Panc1 (cell line): Measurements from ENCODE around the gene ASTN2. TPM values are rescaled to one million over a fixed set of nuclear protein-coding genes. Genes with fewer than 3 reads are reported as not detected.

Experiments
- ATAC-seq: fragments of 200-7000 bp; cut with Tn5 transposase; 2 replicates; pipeline ENCODE4 v1.9.1; 2020; ENCODE audit warnings: mild to moderate bottlenecking, moderate library complexity
- BruUV-seq: library from RNA; stranded (reverse); fragments of 400-500 nt; replicated peaks from 2 replicates; lab custom pipeline; 2021; lab: Mats Ljungman, UMichigan
- CTCF ChIA-PET: fragments of 300-600 bp; sonication (Branson Sonifier 250); formaldehyde crosslinking; loops from one replicate; lab custom pipeline; 2022; ENCODE audit warnings: antibody characterized with exemption; lab: Charles Lee
- POLR2A ChIA-PET: fragments of 300-600 bp; sonication (Branson Sonifier 250); formaldehyde crosslinking; loops from one replicate; lab custom pipeline; 2022; ENCODE audit warnings: antibody characterized with exemption; lab: Charles Lee
- DNase-seq: peaks from one replicate; pipeline ENCODE4 v3.0.0-alpha.2; 2010; ENCODE audit warnings: low read depth, low spot score
- H3K27ac ChIP-seq: 2 replicates; pipeline ENCODE4 v1.5.1; 2011; ENCODE audit warnings: mild to moderate bottlenecking, low read length, inconsistent platforms
- H3K27me3 ChIP-seq: fragments of 200-500 bp; sonication (Bioruptor generic); 2 replicates; pipeline ENCODE4 v1.6.0; 2014; ENCODE audit warnings: low read length, inconsistent platforms; ENCODE audit not compliant: control insufficient read depth, insufficient read depth
- H3K36me3 ChIP-seq: fragments of 200-500 bp; sonication (Bioruptor generic); 2 replicates; pipeline ENCODE4 v1.5.1; 2014; ENCODE audit warnings: inconsistent platforms, mild to moderate bottlenecking, low read length, moderate library complexity; ENCODE audit not compliant: control insufficient read depth, insufficient read depth
- H3K4me1 ChIP-seq: 2 replicates; pipeline ENCODE4 v1.5.1; 2011; ENCODE audit warnings: inconsistent platforms, mild to moderate bottlenecking, low read length, moderate library complexity; ENCODE audit not compliant: control insufficient read depth, insufficient read depth
- H3K4me3 ChIP-seq, 2 experiments: 2 replicates each; pipeline ENCODE4 v1.5.1; 2011 to 2012; ENCODE audit warnings: low read depth in 2 of 2, low read length in 2 of 2, mild to moderate bottlenecking in 2 of 2, inconsistent platforms in 1 of 2, moderate library complexity in 1 of 2
- H3K9me3 ChIP-seq: fragments of 200-500 bp; sonication (Bioruptor generic); 2 replicates; pipeline ENCODE4 v1.5.1; 2014; ENCODE audit warnings: low read depth, mild to moderate bottlenecking, inconsistent platforms, low read length, moderate library complexity; ENCODE audit not compliant: control insufficient read depth, insufficient read depth
- CTCF ChIP-seq: fragments of 450-650 bp; IDR thresholded peaks from 2 replicates; pipeline ENCODE4 v1.5.1; 2017; ENCODE audit warnings: mild to moderate bottlenecking
- POLR2AphosphoS5 ChIP-seq: IDR thresholded peaks from 2 replicates; pipeline ENCODE4 v1.6.1; 2012; ENCODE audit warnings: mild to moderate bottlenecking, low read depth, low read length, moderate library complexity
- REST ChIP-seq, 2 experiments: IDR thresholded peaks; 2 replicates each; pipeline ENCODE4 v1.6.1; 2011 to 2012; ENCODE audit warnings: low read depth in 2 of 2, control low read depth in 1 of 2, low read length in 1 of 2, mild to moderate bottlenecking in 1 of 2, moderate library complexity in 1 of 2; ENCODE audit not compliant: insufficient read depth in 1 of 2
- SIN3A ChIP-seq: IDR thresholded peaks from 2 replicates; pipeline ENCODE4 v1.6.1; 2012; ENCODE audit warnings: low read depth, mild to moderate bottlenecking, low read length, moderate library complexity, borderline replicate concordance; ENCODE audit not compliant: insufficient read depth
- TCF7L2 ChIP-seq: IDR thresholded peaks from 2 replicates; pipeline ENCODE4 v1.6.1; 2011; ENCODE audit warnings: mild to moderate bottlenecking, low read depth, low read length, inconsistent platforms
- in situ Hi-C: cut with HindIII; loops from 2 replicates; pipeline ENCODE4 v1.10.0; 2016; ENCODE audit warnings: low sequenced_read_pairs, low pct_unique_long_range_greater_than_20kb
- intact Hi-C: fragments of 100-400 bp; cut with micrococcal nuclease; formaldehyde crosslinking; loops from one replicate; pipeline ENCODE4 v1.10.0; 2022; ENCODE audit not compliant: unreplicated experiment
- total RNA-seq: library from RNA; stranded (reverse); gene quantifications from one replicate; pipeline ENCODE4 v1.2.1, GENCODE V29; 2021; ENCODE audit not compliant: unreplicated experiment

ASTN2 gene
- total RNA-seq, 1 experiment from 2014 or later, result 3.9 TPM

- H3K36me3 ChIP-seq, result no peaks in the 10 kb centered on the region
- ChIA-PET POLR2A (no interaction called here), CTCF (no interaction called here)
- H3K27me3 ChIP-seq, result no peaks in the 10 kb centered on the region
- BruUV-seq, result no TSS peak
- intact Hi-C loops, result no loop called here
- no peaks in the 10 kb centered on the region for H3K4me1 ChIP-seq
- in situ Hi-C loops, result no loop called here
- H3K27ac ChIP-seq, result no peak overlapping the region
- TF ChIP-seq REST (IDR thresholded peaks at IDR 0.05; ENCODE audit: insufficient read depth in 1 of 2, low read depth in 2 of 2, low read length in 1 of 2), result no peak
- no peak for TF ChIP-seq POLR2AphosphoS5
- TF ChIP-seq TCF7L2, result no peak
- no peak for TF ChIP-seq CTCF
- no peak for TF ChIP-seq SIN3A
- no peak overlapping the region for H3K4me3 ChIP-seq
- ATAC-seq, result no peak
- no peaks in the 10 kb centered on the region for H3K9me3 ChIP-seq
- no peak for DNase-seq
Observed at GRCh38 chr9:117080765-117081390, 334.0 kb downstream of the ASTN2 start.

- Histone ChIP-seq H3K27ac (no peak overlapping the region), H3K4me3 (no peak overlapping the region), H3K27me3 (no peaks in the 10 kb centered on the region), H3K36me3 (no peaks in the 10 kb centered on the region), H3K9me3 (no peaks in the 10 kb centered on the region), H3K4me1 (no peaks in the 10 kb centered on the region)
- no peak for ATAC-seq
- TF ChIP-seq SIN3A (no peak), REST (IDR thresholded peaks at IDR 0.05; ENCODE audit: insufficient read depth in 1 of 2, low read depth in 2 of 2, low read length in 1 of 2) (no peak), CTCF (no peak), TCF7L2 (no peak), POLR2AphosphoS5 (no peak)
- BruUV-seq, result no TSS peak
- ChIA-PET CTCF (no interaction called here), POLR2A (no interaction called here)
- intact Hi-C loops (no loop called here), in situ Hi-C loops (no loop called here)
- no peak for DNase-seq
Observed at GRCh38 chr9:117076571-117077290, 338.1 kb downstream of the ASTN2 start.
